Activated T-cell treated with anti-CD3 and anti-CD28 coated beads, Interleukin-2, amount 50 U/mL, for 72 hours (primary cell): Measurements from ENCODE around the gene NAT14. TPM values are rescaled to one million over a fixed set of nuclear protein-coding genes. Genes with fewer than 3 reads are reported as not detected.
"Not testable (repeated sequence)": the region's sequence is repeated elsewhere in the genome, so short reads cannot be mapped to it uniquely, and the experiment has no call there.

Source experiments
- ATAC-seq, 2 donors: fragments of 150-1000 bp; cut with Tn5 transposase; replicated peaks in 1 of 2; 2 replicates each; pipeline ENCODE4 v1.10.0; 2021; ENCODE audit warnings: moderate library complexity in 2 of 2, mild to moderate bottlenecking in 1 of 2
- DNase-seq, 2 donors: peaks; one replicate each; pipeline ENCODE4 v3.0.0; 2021 to 2022; ENCODE audit warnings: mixed read lengths in 1 of 2
- H3K27ac Mint-ChIP-seq: one replicate; pipeline ENCODE4 v1.8.0; 2022; ENCODE audit warnings: mild to moderate bottlenecking, moderate library complexity, mixed read lengths
- H3K27me3 Mint-ChIP-seq: one replicate; pipeline ENCODE4 v1.8.0; 2022; ENCODE audit warnings: low read depth, mixed read lengths
- H3K36me3 Mint-ChIP-seq, 2 donors: one replicate each; pipeline ENCODE4 v1.8.0; 2022; ENCODE audit warnings: mixed read lengths in 2 of 2, mild to moderate bottlenecking in 1 of 2; ENCODE audit not compliant: insufficient read depth in 2 of 2
- H3K4me1 Mint-ChIP-seq: one replicate; pipeline ENCODE4 v1.8.0; 2022; ENCODE audit warnings: low read depth, mixed read lengths
- H3K4me3 Mint-ChIP-seq, 2 donors: one replicate each; pipeline ENCODE4 v1.8.0; 2022; ENCODE audit warnings: mild to moderate bottlenecking in 2 of 2, mixed read lengths in 2 of 2, moderate library complexity in 2 of 2
- H3K9me3 Mint-ChIP-seq, 2 donors: one replicate each; pipeline ENCODE4 v1.8.0; 2022; ENCODE audit warnings: mixed read lengths in 2 of 2
- total RNA-seq, 2 donors: library from RNA; stranded (reverse); gene quantifications; one replicate each; pipeline ENCODE4 v1.2.3, GENCODE V29; 2022

NAT14 gene
- total RNA-seq, 2 donors from 2014 or later = 19.2 to 20.5 TPM

DNA sequence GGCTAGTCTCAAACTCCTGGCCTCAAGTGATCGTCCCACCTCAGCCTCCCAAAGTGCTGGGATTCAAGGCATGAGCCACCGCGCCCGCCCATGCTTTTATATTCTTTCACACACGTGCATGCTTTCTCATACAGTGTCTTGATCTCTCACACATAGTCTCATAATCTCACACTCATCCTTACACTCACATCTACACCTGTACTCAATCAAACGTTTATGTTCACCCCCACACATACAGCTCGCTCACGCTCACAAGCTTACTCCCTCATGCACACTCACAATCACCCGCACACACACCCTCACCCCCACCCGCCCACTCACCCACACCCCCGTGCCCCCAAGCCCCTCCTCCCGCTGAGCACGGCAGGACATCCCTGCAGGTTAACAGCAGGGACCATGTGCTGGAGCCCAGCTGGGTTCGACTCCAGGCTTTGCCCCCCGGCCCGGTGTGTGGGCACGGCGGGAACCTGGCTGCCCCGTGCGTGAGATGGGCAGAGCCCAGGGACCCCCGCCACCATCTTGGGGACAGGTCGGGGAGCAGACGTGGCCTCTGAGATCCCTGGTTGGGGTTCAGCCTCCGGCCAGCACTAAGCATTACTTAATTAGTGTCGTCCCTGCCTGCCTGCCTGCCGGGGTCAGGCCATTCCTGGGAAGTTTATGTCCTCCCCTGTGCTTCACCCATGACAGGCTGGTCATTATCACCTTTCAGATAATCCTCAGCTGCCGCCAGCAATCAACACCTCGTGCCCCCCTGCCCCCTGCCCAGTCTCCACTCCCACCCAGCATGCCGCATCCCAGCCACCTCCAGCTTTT lies 40.5 kb downstream of the NAT14 start:
- Mint-ChIP-seq H3K9me3 (no peaks in the 10 kb centered on the region), H3K27ac (no peak overlapping the region), H3K4me1 (no peaks in the 10 kb centered on the region), H3K27me3 (no peaks in the 10 kb centered on the region), H3K36me3 (no peaks in the 10 kb centered on the region), H3K4me3 (no peak overlapping the region)
- DNase-seq (no peak), ATAC-seq (no peak)

DNA sequence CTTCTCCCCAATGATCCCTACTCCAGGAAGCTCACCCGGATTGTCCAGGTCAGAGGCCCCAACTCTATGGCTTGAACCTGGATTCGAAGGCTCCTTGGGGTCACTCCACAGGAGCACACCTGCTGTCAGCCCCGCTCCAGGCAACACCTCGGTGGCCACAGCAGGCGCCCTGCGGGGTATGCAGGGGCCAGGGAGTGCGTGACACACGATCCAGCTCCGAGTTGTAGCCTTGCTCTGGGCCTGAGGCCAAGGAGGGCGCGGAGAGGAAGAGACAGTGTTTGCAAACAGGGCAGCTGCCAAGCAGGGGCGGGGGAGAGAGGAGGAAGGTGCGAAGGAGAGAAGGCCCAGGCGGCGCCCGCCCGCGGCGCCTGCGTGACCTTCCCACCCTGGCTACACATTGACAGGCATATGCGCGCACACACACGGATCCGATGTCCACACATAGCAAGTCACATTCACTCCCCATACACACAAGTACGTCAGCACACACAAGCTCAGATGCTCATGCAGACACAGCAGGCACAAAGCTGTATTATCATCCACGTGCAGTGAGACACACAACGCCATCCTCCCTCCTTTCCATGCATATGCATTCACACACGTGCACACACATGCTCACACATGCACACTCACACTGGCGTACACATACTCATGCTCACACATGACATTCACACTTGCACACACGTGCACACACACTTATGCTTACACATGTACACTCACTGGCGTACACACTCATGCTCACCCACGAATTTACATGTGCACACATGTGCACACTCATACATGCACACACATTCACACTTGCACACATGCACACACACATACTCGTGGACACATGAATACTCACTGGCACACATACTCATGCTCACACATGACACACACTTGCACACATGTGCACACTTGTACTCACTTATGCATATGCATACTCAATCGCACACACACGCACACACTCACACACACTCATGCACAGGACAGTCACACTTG lies 41.5 kb downstream of the NAT14 start:
- no peak for DNase-seq
- H3K9me3 Mint-ChIP-seq = no peaks in the 10 kb centered on the region
- H3K27ac Mint-ChIP-seq = no peak overlapping the region
- no peak overlapping the region for H3K4me3 Mint-ChIP-seq
- ATAC-seq = no peak
- no peaks in the 10 kb centered on the region for H3K27me3 Mint-ChIP-seq
- H3K4me1 Mint-ChIP-seq = no peaks in the 10 kb centered on the region
- H3K36me3 Mint-ChIP-seq = no peaks in the 10 kb centered on the region

DNA sequence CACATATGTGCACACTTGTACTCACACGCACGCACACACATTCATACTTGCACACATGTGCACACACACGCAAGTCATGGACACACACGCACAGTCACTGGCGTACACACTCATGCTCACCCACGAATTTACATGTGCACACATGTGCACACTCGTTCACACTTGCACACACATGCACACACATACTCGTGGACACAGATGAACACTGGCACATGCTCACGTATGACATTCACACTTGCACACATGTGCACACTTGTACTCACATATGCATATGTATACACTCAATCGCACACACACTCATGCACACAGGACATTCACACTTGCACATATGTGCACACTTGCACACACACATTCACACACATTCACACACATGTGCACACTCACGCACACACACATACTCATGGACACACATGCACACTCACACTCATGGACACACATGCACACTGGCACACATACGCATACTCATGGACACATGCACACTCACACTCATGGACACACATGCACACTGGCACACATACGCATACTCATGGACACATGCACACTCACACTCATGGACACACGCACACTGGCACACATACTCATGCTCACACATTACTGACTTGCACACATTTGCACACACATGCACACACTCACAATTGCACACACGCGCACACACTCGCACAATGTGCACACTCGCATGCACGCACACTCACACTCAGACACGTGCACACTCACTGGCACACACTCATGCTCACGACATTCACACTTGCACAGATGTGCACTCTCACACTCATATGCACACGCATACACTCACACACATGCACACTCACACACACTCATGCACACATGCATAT lies 42.4 kb downstream of the NAT14 start:
- DNase-seq (no peak), ATAC-seq (no peak)
- no peaks in the 10 kb centered on the region for H3K36me3 Mint-ChIP-seq
- H3K4me1 Mint-ChIP-seq = no peaks in the 10 kb centered on the region
- no peak overlapping the region for H3K27ac Mint-ChIP-seq
- no peaks in the 10 kb centered on the region for H3K9me3 Mint-ChIP-seq
- no peaks in the 10 kb centered on the region for H3K27me3 Mint-ChIP-seq
- H3K4me3 Mint-ChIP-seq = no peak overlapping the region

DNA sequence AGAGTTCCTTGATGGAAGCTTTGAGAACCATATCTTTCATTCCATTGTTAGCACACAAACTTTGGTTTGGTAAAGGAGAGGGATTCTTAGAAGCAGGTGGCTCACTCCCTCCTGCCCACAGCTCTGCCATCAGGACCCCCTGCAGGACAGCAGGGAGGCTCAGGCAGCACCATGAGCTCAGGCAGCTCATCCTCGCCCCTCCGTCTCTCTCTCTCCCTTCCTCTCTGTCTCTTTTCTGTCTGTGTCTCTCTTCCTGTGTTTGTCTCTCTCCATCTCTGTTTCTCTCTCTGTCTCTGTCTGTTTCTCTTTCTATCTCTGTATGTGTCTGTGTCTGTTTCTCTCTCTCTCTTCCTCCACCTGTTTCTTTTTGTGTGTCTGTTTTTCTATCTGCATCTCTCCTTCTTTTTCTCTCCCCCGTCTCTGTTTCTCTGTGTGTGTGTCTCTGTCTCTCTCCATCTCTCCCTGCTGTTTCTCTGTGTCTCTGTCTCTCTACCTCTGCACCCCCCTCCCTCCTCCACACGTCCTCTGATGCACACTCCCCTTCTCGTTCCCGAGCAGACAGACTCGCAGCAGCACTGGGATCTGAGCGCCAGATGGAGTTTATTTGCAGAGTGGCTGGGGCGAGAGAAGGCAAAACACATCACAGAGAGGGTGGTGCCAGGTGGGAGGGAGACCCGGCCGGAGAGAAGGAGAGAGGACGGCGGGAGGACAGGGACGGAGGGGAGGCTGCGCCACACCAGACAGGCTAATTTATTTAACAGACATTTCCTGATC lies 43.2 kb downstream of the NAT14 start:
- H3K36me3 Mint-ChIP-seq = no peaks in the 10 kb centered on the region
- H3K4me1 Mint-ChIP-seq = no peaks in the 10 kb centered on the region
- no peaks in the 10 kb centered on the region for H3K27me3 Mint-ChIP-seq
- ATAC-seq = no peak
- no peak overlapping the region for H3K4me3 Mint-ChIP-seq
- H3K27ac Mint-ChIP-seq = no peak overlapping the region
- DNase-seq = no peak
- H3K9me3 Mint-ChIP-seq = no peaks in the 10 kb centered on the region

DNA sequence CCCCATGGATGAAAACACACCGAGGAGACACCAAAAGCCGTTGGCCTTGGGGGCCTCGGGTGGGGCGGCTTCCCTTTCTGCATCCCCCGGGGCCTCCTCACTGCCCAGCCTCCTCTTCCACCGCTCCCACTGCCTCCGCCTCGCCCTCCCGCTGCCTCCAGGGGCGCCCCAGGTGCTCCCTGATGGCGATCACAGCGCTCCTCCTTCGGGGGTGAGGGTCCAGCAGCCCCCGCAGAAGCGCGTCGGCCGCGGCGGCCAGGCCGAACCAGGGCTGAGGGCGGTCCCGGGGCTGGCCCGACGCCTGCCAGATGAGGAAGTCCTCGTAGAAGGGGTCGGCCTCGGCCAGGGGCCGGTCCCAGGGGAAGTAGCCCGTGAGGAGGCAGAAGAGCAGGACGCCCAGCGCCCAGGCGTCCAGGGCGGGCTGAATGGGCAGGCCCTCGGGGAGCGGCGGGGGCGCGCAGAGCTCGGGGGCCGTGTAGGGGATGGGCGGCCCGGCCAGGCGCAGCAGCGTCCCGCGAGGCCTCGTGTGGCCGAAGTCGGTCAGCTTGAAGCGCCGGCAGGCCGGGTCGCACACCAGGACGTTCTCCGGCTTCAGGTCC lies 44.7 kb downstream of the NAT14 start:
- H3K4me1 Mint-ChIP-seq = no peaks in the 10 kb centered on the region
- H3K9me3 Mint-ChIP-seq = no peaks in the 10 kb centered on the region
- DNase-seq (no peak), ATAC-seq (no peak)
- H3K27ac Mint-ChIP-seq = no peak overlapping the region
- H3K27me3 Mint-ChIP-seq = no peaks in the 10 kb centered on the region
- H3K36me3 Mint-ChIP-seq = no peaks in the 10 kb centered on the region
- H3K4me3 Mint-ChIP-seq = no peak overlapping the region

DNA sequence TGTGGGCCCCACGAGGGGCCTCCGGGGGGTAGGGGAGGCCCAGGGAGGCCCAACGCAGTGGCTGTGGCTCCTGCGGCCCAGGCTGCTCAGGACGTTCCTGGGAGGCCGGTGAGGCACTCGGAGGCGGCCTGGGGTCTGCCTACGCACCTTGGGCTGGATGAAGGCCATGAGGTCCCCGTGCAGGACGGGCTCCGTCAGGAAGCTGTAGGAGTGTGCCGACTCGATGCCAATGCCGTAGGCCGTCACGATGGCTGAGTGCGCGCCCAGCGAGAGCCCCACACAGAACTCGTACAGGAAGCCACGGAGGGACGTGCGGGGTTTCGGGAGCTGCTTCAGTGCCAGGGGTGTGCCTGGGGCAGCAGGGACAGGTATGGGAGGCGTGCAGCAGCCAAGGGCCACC lies 46.0 kb downstream of the NAT14 start:
- no peak for ATAC-seq
- Mint-ChIP-seq H3K4me3 (no peak overlapping the region), H3K36me3 (no peaks in the 10 kb centered on the region), H3K27ac (no peak overlapping the region), H3K27me3 (no peaks in the 10 kb centered on the region), H3K4me1 (no peaks in the 10 kb centered on the region), H3K9me3 (no peaks in the 10 kb centered on the region)
- DNase-seq = no peak

DNA sequence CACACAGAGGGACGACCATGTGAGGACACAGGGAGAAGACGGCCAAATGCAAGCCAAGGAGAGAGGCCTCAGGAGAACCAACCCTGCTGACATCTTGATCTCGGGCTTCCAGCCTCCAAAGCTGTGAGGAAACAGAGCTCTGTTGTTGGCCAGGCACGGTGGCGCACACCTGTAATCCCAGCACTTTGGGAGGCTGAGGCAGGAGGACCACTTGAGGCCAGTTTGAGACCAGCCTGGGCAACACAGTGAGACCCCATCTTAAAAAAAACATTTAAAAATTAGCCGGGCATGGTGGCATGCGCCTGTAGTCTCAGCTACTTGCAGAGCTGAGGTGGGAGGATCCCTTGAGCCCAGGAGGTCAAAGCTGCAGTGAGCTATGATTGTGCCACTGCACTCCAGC lies 49.3 kb downstream of the NAT14 start:
- H3K27me3 Mint-ChIP-seq, H3K9me3 Mint-ChIP-seq, DNase-seq, ATAC-seq, H3K4me3 Mint-ChIP-seq, H3K36me3 Mint-ChIP-seq, H3K4me1 Mint-ChIP-seq, H3K27ac Mint-ChIP-seq: not testable (repeated sequence)

DNA sequence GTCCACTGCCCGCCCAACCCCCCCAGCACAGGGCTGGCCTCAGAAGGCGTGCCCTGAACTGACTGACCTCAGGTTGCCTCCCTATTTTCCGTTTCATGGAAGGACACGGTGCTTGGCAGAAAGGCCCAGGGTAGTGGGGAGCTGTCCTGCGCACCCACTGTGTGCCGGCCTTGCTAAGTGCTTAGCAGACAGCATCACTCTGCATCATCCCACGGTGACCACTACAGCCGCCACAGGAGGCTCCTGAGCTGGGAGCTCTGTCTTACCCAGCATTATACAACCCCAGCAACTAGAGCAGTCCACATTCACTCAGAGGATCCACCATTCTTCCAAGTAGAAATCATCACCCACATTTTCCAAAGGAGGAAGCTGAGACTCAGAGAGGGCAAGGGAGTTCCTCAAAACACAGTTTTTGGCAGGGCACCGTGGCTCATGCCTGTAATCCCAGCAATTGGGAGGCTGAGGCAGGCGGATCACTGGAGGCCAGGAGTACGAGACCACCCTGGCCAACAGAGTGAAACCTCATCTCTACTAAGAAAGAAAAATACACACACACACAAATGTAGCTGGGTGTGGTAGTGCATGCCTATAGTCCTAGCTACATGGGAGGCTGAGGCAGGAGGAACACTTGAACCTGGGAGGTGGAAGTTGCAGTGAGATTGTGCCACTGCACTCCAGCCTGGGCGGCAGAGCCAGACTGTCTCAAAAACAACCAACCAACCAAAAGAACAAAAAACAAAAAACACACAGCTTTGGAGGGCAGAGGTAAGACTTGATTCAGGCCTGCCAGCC lies 50.4 kb downstream of the NAT14 start:
- Mint-ChIP-seq H3K27me3 (no peaks in the 10 kb centered on the region), H3K27ac (no peak overlapping the region), H3K9me3 (no peaks in the 10 kb centered on the region), H3K4me1 (no peaks in the 10 kb centered on the region), H3K36me3 (no peaks in the 10 kb centered on the region), H3K4me3 (no peak overlapping the region)
- ATAC-seq = no peak
- no peak for DNase-seq

DNA sequence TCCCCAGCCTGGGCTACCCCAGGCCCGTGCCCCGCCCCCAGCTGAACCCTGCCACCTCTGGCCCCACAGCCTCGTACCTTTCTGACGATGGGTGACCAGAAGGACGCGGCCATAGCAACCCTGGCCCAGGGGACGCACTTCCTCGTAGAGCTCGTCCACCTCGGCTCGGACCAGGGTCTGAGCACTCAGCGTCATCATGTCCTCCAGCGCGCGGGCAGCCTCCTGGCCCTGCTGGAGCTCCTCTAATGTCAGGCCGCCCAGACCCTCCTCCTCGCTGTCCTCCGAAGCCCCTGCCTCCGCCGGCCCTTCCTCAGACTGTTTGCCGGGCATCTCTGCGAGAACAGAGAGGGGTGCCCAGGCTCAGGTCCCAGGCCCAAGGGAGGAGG lies 51.0 kb downstream of the NAT14 start:
- no peak overlapping the region for H3K27ac Mint-ChIP-seq
- no peak overlapping the region for H3K4me3 Mint-ChIP-seq
- DNase-seq (no peak), ATAC-seq (no peak)
- H3K9me3 Mint-ChIP-seq = no peaks in the 10 kb centered on the region
- H3K36me3 Mint-ChIP-seq = no peaks in the 10 kb centered on the region
- H3K4me1 Mint-ChIP-seq = no peaks in the 10 kb centered on the region
- no peaks in the 10 kb centered on the region for H3K27me3 Mint-ChIP-seq

DNA sequence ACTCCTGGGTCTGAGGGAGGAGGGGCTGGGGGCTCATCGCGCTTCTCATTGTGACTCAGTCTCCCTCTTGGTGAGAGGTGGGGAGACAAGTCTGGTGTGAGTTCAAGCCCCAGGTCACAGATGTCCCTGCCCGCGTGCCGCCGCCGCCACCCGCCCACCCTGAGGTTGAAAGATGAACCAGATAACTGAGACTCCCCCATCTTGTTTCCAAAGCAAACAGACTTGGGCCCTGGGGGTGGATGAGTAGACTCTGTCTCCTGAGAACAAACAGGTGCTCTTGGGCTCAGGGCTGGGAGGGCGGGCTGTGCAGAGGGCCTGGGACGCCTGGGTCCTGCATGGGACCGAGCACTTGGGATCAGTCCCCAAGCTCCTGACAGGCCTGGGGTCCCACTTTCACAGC lies 51.4 kb downstream of the NAT14 start:
- Mint-ChIP-seq H3K4me3 (no peak overlapping the region), H3K9me3 (no peaks in the 10 kb centered on the region), H3K4me1 (no peaks in the 10 kb centered on the region), H3K36me3 (no peaks in the 10 kb centered on the region), H3K27me3 (no peaks in the 10 kb centered on the region), H3K27ac (no peak overlapping the region)
- ATAC-seq (no peak), DNase-seq (no peak)
